Bronchial epithelial cell (primary cell): Measurements from ENCODE around the gene LRIT2. TPM values are rescaled to one million over a fixed set of nuclear protein-coding genes. Genes with fewer than 3 reads are reported as not detected.

Source experiments
- DNase-seq: peaks from one replicate; pipeline ENCODE4 v3.0.0-alpha.2; 2010; ENCODE audit warnings: low read depth
- FAIRE-seq: peaks from 2 replicates; lab custom pipeline; 2011; peaks lifted over from hg19 to GRCh38; lab: Jason Lieb, UNC
- H3K27me3 ChIP-seq: 2 replicates; pipeline ENCODE4 v1.5.1; 2011; ENCODE audit warnings: low read length; ENCODE audit not compliant: control insufficient read depth, insufficient read depth
- H3K36me3 ChIP-seq: 2 replicates; pipeline ENCODE4 v1.5.1; 2011; ENCODE audit warnings: low read length; ENCODE audit not compliant: control insufficient read depth, insufficient read depth
- H3K4me3 ChIP-seq: 2 replicates; pipeline ENCODE4 v1.5.1; 2011; ENCODE audit warnings: mild to moderate bottlenecking, low read depth, low read length, control low read depth
- total RNA-seq: library from RNA; depleted of rRNA; stranded (reverse); fragments of >200 nt; gene quantifications from 2 replicates; pipeline ENCODE4 v1.2.1, GENCODE V29; 2014
- TF ChIP-seq, protein P1 (sequence below): IDR thresholded peaks from 2 replicates; pipeline ENCODE4 v1.5.1; 2011; ENCODE audit warnings: mild to moderate bottlenecking, moderate library complexity, low read length, control low read depth, inconsistent platforms; ENCODE audit not compliant: insufficient read depth, severe bottlenecking

Gene LRIT2
- total RNA-seq, 1 donor from 2014 or later, result not detected

DNA sequence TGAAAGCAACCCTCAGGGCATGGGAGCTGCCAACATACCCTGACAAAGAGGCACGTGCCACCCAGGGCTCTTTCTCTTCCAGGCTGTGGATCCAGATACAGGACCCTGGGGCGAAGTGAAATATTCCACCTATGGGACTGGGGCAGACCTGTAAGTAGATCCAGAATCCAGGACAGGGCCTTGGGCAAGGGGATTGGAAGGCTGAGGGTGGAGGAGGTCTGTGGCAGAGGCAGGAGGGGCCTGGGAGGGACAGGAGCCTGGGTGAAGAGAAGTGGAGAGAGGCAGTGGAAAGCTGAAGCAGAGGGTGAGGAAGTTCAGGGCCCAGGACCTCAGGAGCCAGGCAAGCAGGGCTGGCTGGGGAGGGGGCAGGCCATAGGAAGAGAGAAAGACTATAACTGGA, 13.8 kb downstream of the LRIT2 start:
- Histone ChIP-seq H3K4me3 (no peak overlapping the region), H3K27me3 (no peaks in the 10 kb centered on the region), H3K36me3 (no peaks in the 10 kb centered on the region)
- no peak for FAIRE-seq
- no peak for DNase-seq
- TF ChIP-seq, protein P1, sequence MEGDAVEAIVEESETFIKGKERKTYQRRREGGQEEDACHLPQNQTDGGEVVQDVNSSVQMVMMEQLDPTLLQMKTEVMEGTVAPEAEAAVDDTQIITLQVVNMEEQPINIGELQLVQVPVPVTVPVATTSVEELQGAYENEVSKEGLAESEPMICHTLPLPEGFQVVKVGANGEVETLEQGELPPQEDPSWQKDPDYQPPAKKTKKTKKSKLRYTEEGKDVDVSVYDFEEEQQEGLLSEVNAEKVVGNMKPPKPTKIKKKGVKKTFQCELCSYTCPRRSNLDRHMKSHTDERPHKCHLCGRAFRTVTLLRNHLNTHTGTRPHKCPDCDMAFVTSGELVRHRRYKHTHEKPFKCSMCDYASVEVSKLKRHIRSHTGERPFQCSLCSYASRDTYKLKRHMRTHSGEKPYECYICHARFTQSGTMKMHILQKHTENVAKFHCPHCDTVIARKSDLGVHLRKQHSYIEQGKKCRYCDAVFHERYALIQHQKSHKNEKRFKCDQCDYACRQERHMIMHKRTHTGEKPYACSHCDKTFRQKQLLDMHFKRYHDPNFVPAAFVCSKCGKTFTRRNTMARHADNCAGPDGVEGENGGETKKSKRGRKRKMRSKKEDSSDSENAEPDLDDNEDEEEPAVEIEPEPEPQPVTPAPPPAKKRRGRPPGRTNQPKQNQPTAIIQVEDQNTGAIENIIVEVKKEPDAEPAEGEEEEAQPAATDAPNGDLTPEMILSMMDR, result no peak

DNA sequence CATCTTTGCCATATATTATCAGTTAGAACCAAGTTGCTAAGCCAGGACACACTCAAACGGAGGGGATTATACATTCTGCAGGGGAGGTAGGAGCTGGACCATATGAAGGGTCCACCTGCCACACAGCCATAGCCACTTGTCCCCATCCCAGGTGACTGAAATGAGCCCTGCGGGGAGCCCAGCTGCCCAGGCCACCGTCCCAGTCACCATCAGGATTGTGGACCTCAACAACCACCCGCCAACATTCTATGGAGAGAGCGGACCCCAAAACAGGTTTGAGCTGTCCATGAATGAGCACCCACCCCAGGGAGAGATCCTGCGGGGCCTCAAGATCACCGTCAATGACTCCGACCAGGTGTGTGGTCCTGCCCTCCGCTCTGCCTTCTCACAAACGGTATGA, 17.3 kb downstream of the LRIT2 start:
- Histone ChIP-seq H3K36me3 (no peaks in the 10 kb centered on the region), H3K27me3 (no peaks in the 10 kb centered on the region), H3K4me3 (no peak overlapping the region)
- no peak for DNase-seq
- TF ChIP-seq, protein P1, result no peak
- no peak for FAIRE-seq

DNA sequence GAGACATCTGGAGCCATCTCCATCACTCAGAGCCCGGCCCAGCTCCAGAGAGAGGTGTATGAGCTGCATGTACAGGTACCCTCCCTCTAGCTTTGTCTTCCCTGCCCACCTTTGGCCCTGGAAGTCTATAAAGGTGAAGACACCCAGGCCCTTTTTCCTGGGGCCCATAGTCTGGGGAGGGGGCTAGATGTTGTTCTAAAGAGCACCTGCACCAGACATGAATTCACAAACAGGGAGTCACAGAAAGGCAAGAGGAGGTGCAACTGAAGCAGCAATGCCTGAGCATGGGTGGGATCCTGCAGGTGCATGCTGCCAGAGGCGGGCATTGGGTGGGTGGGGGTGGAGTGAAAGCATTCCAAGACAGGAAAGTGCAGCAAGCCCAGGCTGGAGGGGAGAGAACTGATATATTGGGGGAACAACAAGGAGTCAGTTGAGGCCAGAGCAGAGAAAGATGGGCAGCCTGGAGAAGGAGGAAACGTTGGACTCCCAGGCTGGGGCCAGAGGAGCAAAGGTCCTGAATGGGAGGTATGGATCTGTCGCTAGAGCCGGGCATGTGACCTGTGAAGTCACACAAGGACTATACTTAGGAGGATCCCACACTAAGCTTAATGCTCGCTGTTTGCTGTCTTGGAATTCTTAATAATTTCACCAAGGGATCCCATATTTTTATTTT, 19.4 kb downstream of the LRIT2 start:
- no peaks in the 10 kb centered on the region for H3K27me3 ChIP-seq
- no peak for FAIRE-seq

DNA sequence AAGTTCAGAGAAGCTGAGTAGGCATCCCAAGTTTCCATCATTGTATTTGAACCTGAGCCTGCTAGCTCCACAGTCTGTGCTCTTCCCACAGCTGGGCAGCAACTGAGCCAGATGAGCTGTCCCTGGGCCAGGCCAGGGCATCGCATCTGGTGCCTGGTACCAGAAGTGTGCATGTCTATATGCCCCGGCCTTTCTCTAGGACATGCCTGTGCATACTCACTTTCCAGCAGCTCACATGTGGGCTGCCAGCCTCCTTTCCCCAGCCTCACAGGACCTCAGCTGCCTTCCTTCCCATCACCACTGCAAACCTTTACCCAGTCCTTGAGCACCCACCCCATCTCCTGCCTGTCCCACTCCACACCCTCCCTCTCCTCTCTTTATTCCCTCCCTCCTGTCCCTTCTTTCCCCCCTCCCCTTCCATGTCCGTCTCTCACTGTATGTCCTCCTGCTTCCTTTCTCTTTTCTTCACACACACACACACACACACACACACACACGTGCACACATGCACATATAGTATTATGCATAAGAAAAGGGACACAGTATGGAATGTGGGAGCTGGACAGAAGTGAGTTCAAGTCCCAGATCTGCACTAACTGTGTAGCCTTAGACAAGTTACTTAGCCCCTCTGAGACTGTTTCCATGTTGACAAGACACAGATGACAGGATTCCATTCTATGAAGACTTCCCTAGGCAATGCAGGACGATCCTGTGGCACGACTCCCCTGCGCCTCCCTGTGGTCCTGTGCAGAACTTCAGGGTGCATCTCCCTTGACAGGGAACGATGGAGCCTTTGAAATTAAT, 20.1 kb downstream of the LRIT2 start:
- FAIRE-seq, result peak; percentile 62
- no peaks in the 10 kb centered on the region for H3K27me3 ChIP-seq
- no peak overlapping the region for H3K4me3 ChIP-seq
- DNase-seq, result peak; percentile 56
- TF ChIP-seq, protein P1, result peak; percentile 95
- peaks cover 1% of the 10 kb centered on the region for H3K36me3 ChIP-seq

More for the DNA sequence above, 19.4 kb downstream of the LRIT2 start:
- TF ChIP-seq, protein P1, result no peak
- no peaks in the 10 kb centered on the region for H3K36me3 ChIP-seq
- no peak overlapping the region for H3K4me3 ChIP-seq
- DNase-seq, result no peak

DNA sequence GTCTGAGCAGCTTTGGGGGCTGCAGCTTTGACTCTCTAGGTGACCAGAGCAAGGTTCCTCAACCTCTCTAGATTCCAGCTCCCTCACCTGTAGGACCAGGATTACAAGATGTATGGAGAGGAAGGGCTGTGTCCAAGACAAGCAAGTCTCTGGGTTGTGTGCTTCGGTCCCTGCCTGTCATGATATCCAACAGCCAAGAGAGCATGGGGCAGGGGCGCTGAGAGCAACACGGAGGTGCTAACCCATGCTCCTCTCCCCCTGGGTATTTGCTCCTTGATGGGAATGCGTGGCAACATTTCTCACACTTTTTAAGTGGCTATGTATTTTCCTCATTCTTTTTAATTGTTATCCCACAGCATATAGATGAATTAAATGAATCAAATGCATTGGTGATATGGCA, 20.7 kb downstream of the LRIT2 start:
- Histone ChIP-seq H3K4me3 (no peak overlapping the region), H3K36me3 (peaks cover 1% of the 10 kb centered on the region), H3K27me3 (no peaks in the 10 kb centered on the region)
- DNase-seq, result no peak
- FAIRE-seq, result no peak
- TF ChIP-seq, protein P1, result no peak
